HG03354 (cell line): ENCODE measurements around the gene KRT78.
A peak's percentile ranks its signal among the peaks of the same experiment; 100 is the strongest.
"Not testable (repeated sequence)": the region's sequence is repeated elsewhere in the genome, so short reads cannot be mapped to it uniquely, and the experiment has no call there.

Experiments used
- ATAC-seq: cut with Tn5 transposase; IDR thresholded peaks from one replicate; pipeline ENCODE4 v1.9.1; 2021; ENCODE audit warnings: mild to moderate bottlenecking; ENCODE audit not compliant: unreplicated experiment, poor library complexity, severe bottlenecking

The KRT78 gene

GRCh38 chr12:52848661-52849255 is at the start of gene KRT78:
TSS of gene KRT78 (minus strand) at chr12:52848994. CDS start at chr12:52848930, 64 bp downstream.
- no peak for ATAC-seq

DNA sequence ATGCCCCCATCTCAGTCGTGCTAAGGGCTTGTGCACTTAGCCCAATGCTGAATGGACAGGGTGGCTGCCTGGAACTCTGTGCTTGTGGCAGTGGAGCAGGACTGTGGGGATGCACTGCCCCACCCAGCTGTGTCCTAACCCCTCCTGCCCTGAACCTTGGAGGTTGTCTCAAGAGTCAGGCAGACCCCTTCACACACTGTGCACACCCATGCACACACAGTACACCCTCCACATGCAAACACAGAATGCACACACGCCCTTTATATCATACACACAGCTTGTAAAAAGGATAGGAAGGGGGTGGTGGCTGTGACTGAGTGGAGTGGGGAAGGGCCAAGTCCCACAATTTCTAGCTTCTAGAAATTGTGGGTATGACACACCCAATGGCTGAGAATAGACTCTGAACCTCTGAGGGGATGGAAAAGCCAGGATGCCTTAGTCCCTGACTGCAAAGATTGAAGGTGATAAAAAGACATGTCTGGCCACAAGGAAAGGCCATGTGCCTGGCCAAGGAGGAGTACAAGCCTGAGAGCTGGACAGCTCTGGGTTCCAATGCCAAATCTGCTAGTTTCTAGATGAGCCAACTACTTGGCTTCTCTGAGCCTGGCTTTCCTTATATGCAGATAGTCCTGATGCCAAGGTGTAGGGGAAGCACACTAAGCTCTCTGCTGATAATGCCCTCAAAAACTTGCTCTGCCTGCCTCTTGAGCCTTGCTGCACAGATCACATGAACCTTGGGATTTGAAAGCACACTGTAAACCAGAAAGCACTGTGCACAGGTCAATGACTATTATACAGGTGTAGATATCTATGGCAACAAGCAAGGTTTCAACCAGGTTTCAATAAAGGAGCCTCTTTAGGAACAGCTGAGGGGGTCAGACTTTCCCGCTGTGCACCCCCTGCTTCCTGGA is 47.7 kb upstream of the KRT78 start:
- no peak for ATAC-seq

GRCh38 chr12:52895726-52896189 is 47.0 kb upstream of the KRT78 start:
- no peak for ATAC-seq

DNA sequence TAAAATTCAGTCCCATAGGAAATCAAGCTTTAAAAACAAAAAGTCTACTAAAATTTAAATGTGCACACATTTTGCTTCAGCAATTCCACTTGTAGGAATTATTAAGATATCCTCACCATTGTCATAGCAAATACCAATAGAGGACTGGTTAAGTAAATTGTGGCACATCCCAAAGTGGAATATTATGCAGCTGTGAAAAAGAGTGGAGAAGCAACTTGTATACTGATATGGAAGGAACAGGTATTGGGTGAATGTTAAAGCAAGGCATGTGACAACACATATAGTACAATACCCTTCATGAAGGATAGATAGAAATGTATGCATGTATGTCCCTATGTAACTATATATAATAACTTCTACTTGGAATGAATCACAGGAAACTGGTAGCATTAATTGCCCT is 44.2 kb upstream of the KRT78 start:
- ATAC-seq = no peak

GRCh38 chr12:52892207-52892852 is 43.5 kb upstream of the KRT78 start:
- ATAC-seq = no peak

DNA sequence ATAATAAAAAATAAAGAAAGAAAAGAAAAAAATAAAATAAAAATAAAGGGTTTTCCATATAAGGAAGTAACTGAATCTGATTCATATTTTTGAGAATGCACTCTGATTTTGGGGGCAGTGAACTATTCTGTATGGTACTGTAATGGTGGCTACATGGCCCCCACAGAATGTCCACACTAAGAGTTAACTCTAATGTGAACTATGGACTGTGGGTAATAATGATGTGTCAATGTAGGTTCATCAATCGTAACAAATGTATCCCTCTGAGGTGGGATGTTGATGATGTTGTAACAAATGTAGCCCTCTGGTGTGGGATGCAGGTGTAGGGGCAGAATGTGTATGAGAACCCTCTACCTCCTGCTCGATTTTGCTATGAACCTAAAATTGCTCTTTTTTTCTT is 42.2 kb upstream of the KRT78 start:
- no peak for ATAC-seq

- ATAC-seq = no peak
Observed at GRCh38 chr12:52890417-52890816, 41.6 kb upstream of the KRT78 start.

DNA sequence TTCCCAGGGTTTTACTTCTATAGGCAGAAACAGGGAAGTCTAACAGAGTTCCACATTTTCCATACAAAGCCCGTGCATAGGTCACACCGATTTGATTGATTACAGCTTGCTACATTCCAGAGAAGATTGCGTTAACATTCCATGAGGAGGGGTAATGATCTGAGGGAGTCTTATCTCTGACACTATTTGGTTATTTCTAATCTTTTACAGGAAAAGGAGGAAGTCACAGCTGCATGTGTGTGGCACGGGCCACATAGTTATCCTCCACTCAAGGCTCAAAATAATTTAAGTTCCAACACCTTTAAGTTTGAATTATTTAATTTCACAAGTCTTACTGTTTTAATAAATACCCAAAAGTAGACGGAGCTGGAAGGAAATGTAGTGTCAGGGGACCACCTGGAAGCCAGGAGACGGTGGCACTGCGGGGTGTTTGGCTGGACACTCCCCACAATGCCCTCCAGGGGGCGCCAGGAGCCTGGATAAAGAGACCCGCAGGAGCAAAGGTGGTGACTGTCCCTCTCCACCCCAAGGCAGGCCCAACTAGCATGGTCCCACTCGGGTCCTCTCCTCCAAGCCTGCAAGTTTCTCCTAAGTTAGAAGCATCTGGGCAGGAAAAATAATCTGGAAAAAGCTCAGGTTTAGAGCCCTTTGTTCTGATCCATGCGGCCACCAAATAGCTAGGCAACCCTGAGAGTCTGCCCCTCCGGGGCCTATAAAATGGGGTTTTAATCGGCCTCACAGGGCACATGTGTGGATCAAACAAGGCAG is 35.9 kb upstream of the KRT78 start:
- ATAC-seq = no peak

DNA sequence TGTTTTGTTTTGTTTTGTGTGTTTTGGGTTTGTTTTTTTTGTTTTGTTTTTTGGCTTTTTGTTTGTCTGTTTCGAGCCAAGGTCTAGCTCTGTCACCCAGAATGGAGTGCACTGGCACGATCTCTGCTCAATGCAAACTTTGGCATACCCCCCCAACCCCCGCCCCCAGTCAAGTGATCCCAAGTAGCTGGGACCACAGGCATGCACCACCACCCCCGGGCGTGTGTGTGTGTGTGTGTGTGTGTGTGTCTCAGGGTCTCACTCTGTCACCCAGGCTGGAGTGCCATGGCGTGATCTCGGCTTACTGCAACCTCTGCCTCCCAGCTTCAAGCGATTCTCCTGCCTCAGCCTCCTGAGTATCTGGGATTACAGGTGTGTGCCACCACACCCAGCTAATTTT is 31.7 kb upstream of the KRT78 start:
- not testable (repeated sequence) for ATAC-seq

DNA sequence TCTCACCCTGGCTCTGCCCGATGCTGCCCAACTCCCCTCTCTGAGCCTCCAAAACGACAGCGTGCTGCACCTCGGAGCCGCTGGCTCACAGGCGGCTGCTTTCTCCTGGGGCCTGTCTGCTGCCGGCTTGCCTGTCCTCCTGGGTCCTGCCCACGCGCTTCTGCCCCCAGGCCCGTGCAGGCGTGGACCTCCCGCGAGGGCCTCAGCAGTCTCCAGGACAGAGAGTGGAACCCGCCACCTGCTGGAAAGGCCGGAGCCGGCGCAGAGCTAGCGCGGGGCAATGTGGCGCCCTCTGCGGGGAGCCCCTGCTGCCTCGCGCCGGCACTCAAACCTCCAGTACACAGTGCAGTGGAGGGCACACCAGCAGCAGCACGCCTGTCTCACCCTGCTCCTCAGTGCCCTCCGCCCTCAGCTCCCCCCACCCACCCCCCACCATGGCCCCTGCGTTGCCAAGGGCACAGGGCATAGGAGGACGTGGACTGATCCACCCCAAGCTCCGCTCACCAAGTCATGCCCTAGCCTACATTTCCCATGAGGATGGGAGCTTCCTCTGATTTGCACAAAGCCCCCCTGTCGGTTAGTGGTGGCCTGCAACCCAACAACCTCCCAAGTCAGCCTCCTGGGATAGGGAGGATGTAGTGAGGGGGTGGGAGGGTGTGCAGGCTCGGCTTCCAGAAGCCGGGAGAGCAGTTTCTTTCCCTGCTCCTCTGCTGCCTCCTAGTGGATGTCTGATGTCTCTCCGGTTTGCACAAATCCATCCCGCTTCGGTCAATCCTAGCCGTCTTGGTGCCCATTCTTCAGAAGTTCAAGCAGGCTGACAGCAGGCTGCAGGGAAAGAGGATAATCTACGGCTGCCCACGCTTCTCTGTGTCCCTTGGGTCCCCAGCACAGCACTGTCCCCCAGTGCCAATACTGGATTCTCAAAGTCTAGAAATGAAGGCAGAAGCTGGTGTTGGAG is 30.9 kb upstream of the KRT78 start:
- ATAC-seq = peak; percentile 62

DNA sequence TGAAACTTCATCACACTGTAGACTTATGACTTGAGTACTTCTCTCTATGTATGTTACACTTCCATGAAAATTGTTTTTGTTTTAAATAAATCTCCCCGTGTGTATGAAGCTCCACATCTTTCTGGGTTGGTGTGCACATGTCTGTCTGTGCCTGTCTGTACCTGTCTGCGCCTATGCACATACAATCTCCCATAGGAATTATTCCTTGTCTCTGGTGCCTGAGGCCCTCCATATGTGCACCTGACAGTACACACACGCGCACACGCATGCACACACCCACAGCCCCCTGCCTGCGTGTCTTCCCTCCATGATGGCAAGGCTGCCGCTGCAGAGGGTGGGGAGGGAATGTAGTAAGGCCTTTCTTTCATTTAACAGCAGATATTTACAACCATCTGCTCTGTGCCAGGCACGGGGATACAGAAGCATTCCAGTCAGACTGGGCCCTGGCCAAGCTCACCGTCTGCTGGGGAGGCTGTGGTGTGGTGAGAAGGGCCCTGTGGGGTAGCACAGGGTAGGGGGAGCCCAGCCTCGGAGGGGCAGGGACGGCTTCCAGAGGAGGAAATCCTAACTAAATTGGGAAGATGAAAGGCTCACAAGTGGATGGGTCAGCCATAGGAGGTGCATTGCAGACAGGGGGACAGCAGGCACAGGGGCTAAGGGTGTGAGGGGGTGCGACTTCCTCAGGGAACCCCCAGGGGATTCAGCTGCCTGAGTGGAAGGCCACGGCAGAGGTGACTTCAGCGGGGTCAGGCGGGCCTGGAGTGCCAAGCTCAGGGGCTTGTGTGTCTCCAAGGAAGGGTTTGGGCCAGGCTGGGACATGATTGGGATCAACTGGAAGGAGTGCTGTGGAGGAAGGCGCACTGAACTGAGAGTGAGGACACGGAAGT is 30.0 kb upstream of the KRT78 start:
- no peak for ATAC-seq

- no peak for ATAC-seq
Observed at GRCh38 chr12:52877242-52877641, 28.4 kb upstream of the KRT78 start.

- ATAC-seq = no peak
Observed at GRCh38 chr12:52876372-52876771, 27.6 kb upstream of the KRT78 start.

GRCh38 chr12:52874573-52875435 is 26.0 kb upstream of the KRT78 start:
- ATAC-seq = no peak

- peak; percentile 49 for ATAC-seq
Observed at GRCh38 chr12:52873832-52874572, 25.2 kb upstream of the KRT78 start.

DNA sequence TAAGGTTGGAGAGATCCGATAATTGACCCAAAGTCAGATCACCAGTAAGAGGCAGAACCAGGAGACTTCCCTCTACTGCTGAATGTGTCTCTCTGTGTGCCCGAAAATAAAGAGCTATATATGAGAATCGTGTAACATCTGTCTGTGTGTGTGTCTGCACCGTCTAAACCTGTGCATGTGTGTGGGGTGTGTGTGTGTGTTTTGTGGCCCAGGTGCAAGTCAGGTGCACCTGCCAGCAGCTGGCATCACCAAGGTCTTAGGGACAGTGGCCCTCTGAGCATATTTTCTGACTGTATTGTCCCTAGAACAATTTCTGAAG is 24.7 kb upstream of the KRT78 start:
- ATAC-seq = peak; percentile 4
